Measurements from ENCODE around the gene SLC2A13.

DNA sequence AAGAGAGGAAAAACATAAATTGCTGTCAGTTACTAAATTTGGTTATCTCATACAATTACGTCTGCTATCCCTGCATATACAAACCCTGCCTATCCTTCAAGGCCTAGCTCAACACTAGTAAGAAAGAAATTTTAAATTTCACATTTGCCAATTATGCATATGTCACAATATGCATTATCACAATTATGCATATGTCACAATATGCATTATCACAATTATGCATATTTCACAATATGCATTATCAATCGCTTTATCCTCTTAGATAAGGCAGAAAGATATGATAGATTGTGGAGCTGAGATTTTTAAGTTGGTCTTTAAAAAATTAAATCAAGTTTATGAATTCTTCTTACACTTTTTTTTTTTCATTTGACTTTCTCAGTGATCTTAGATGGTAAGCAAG is 291.3 kb downstream of the SLC2A13 start:
- TF ChIP-seq, protein P1, sequence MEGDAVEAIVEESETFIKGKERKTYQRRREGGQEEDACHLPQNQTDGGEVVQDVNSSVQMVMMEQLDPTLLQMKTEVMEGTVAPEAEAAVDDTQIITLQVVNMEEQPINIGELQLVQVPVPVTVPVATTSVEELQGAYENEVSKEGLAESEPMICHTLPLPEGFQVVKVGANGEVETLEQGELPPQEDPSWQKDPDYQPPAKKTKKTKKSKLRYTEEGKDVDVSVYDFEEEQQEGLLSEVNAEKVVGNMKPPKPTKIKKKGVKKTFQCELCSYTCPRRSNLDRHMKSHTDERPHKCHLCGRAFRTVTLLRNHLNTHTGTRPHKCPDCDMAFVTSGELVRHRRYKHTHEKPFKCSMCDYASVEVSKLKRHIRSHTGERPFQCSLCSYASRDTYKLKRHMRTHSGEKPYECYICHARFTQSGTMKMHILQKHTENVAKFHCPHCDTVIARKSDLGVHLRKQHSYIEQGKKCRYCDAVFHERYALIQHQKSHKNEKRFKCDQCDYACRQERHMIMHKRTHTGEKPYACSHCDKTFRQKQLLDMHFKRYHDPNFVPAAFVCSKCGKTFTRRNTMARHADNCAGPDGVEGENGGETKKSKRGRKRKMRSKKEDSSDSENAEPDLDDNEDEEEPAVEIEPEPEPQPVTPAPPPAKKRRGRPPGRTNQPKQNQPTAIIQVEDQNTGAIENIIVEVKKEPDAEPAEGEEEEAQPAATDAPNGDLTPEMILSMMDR (IDR thresholded peaks at IDR 0.05; ENCODE audit: low read depth, low read length) = no peak
- no peak for TF ChIP-seq POLR2A (IDR thresholded peaks at IDR 0.05; ENCODE audit: extremely low read depth, insufficient read length)

All from NB4 (cell line).